B cell (primary cell): Measurements from ENCODE around the gene MUC13. TPM values are rescaled to one million over a fixed set of nuclear protein-coding genes. Genes with fewer than 3 reads are reported as not detected.

ENCODE experiments used
- ATAC-seq: fragments of 200-7000 bp; cut with Tn5 transposase; one replicate; pipeline ENCODE4 v1.10.0; 2021; ENCODE audit warnings: low read depth, mild to moderate bottlenecking, moderate number of reproducible peaks, moderate library complexity
- CTCF ChIA-PET: fragments of 350-600 bp; sonication (Branson Sonifier 250); formaldehyde crosslinking; loops from one replicate; lab custom pipeline; 2021; ENCODE audit warnings: antibody characterized with exemption, inconsistent platforms; lab: Charles Lee
- POLR2A ChIA-PET: fragments of 350-600 bp; sonication (Branson Sonifier 250); formaldehyde crosslinking; loops from one replicate; lab custom pipeline; 2021; ENCODE audit warnings: antibody characterized with exemption; lab: Charles Lee
- DNase-seq: peaks from one replicate; pipeline ENCODE4 v3.0.0; 2013
- H2AFZ ChIP-seq: 2 replicates; pipeline ENCODE4 v1.6.1; 2012; ENCODE audit warnings: mild to moderate bottlenecking, low read depth, low read length; ENCODE audit not compliant: insufficient read depth, poor library complexity, severe bottlenecking
- H3K27ac ChIP-seq, 2 donors: 1 replicate in 1 of 2; 2 replicates in 1 of 2; pipeline ENCODE4 v1.5.1; 2012 to 2013; ENCODE audit warnings: low read length in 2 of 2, mild to moderate bottlenecking in 2 of 2, moderate library complexity in 1 of 2
- H3K27me3 ChIP-seq, 4 experiments: fragments of 200-600 bp in 1 of 4; sonication (generic) in 1 of 4; replicated peaks in 1 of 4; 1 replicate in 2 of 4; 2 replicates in 2 of 4; pipeline versions ENCODE4 v1.6.1 to v1.7.0; 2013 to 2016; ENCODE audit warnings: low read length in 3 of 4, mild to moderate bottlenecking in 2 of 4, mixed read lengths in 1 of 4, moderate library complexity in 1 of 4; ENCODE audit not compliant: insufficient read depth in 4 of 4, control insufficient read depth in 3 of 4; ENCODE audit errors: control extremely low read depth in 1 of 4
- H3K36me3 ChIP-seq, 2 experiments: replicated peaks in 1 of 2; 1 replicate in 1 of 2; 2 replicates in 1 of 2; pipeline versions ENCODE4 v1.6.1 to v1.7.1; 2013; ENCODE audit warnings: low read length in 1 of 2; ENCODE audit not compliant: insufficient read depth in 2 of 2, control insufficient read depth in 1 of 2; ENCODE audit errors: control extremely low read depth in 1 of 2, extremely low read depth in 1 of 2
- H3K4me1 ChIP-seq, 2 donors: fragments of 200-600 bp in 1 of 2; sonication (generic) in 1 of 2; 1 replicate in 1 of 2; 2 replicates in 1 of 2; pipeline versions ENCODE4 v1.5.1 to v1.6.1; 2013 to 2017; ENCODE audit warnings: low read length in 2 of 2; ENCODE audit not compliant: control insufficient read depth in 2 of 2, insufficient read depth in 2 of 2
- H3K4me2 ChIP-seq: replicated peaks from 2 replicates; pipeline ENCODE3; 2012; ENCODE audit warnings: mild to moderate bottlenecking, low read depth, low read length; ENCODE audit not compliant: poor library complexity, severe bottlenecking
- H3K4me3 ChIP-seq, 5 experiments: fragments of 200-600 bp in 1 of 5; sonication (generic) in 1 of 5; 1 replicate in 3 of 5; 2 replicates in 2 of 5; pipeline versions ENCODE4 v1.5.1 to v1.7.0; 2011 to 2016; ENCODE audit warnings: low read length in 4 of 5, mild to moderate bottlenecking in 4 of 5, low read depth in 2 of 5, control low read depth in 1 of 5, moderate library complexity in 1 of 5; ENCODE audit not compliant: insufficient read depth in 1 of 5; ENCODE audit errors: control extremely low read depth in 1 of 5, extremely low read depth in 1 of 5
- H3K79me2 ChIP-seq: fragments of 200-600 bp; sonication (generic); one replicate; pipeline ENCODE4 v1.6.0; 2016; ENCODE audit warnings: low read length; ENCODE audit not compliant: control insufficient read depth, insufficient read depth
- H3K9ac ChIP-seq: fragments of 200-600 bp; sonication (generic); 2 replicates; pipeline ENCODE4 v1.6.1; 2017; ENCODE audit warnings: mild to moderate bottlenecking, low read length, moderate library complexity
- H3K9me3 ChIP-seq, 3 donors: one replicate each; pipeline versions ENCODE4 v1.6.1 to v1.7.1; 2013; ENCODE audit warnings: low read length in 2 of 3; ENCODE audit not compliant: control insufficient read depth in 2 of 3, insufficient read depth in 1 of 3; ENCODE audit errors: control extremely low read depth in 1 of 3
- H4K20me1 ChIP-seq: 2 replicates; pipeline ENCODE4 v1.6.0; 2012; ENCODE audit warnings: mild to moderate bottlenecking, low read length; ENCODE audit not compliant: insufficient read depth, control insufficient read depth, poor library complexity, severe bottlenecking
- H3K27ac Mint-ChIP-seq: one replicate; pipeline ENCODE4 v1.8.0; 2021; ENCODE audit warnings: mixed read lengths
- H3K27me3 Mint-ChIP-seq: one replicate; pipeline ENCODE4 v1.8.0; 2021; ENCODE audit warnings: mixed read lengths
- H3K4me1 Mint-ChIP-seq: one replicate; pipeline ENCODE4 v1.8.0; 2021; ENCODE audit warnings: mixed read lengths
- H3K4me3 Mint-ChIP-seq: one replicate; pipeline ENCODE4 v1.8.0; 2021; ENCODE audit warnings: mixed read lengths
- H3K9me3 Mint-ChIP-seq: one replicate; pipeline ENCODE4 v1.8.0; 2022; ENCODE audit warnings: mixed read lengths; ENCODE audit not compliant: insufficient read depth
- EZH2 ChIP-seq: IDR thresholded peaks from 2 replicates; pipeline ENCODE4 v1.6.1; 2012; ENCODE audit warnings: borderline replicate concordance, low read depth, mild to moderate bottlenecking, moderate library complexity, low read length; ENCODE audit not compliant: insufficient read depth, poor library complexity, severe bottlenecking
- WGBS: methylation state at CpG from one replicate; pipeline ENCODE4 v1.1.5; 2013; ENCODE audit warnings: missing lambda C conversion rate; ENCODE audit not compliant: insufficient coverage; 5-methylcytosine and 5-hydroxymethylcytosine counted together
- intact Hi-C: fragments of 100-400 bp; cut with micrococcal nuclease; formaldehyde crosslinking; loops from one replicate; pipeline ENCODE4 v1.10.0; 2022
- polyA plus RNA-seq: library from polyadenylated mRNA; depleted of rRNA; stranded (reverse); fragments of >200 nt; gene quantifications from 2 replicates; pipeline ENCODE4 v1.2.3, GENCODE V29; 2012
- total RNA-seq, 2 donors: library from RNA; stranded (reverse); fragments of 120-200 nt in 1 of 2; gene quantifications; 1 replicate in 1 of 2; 2 replicates in 1 of 2; pipeline versions ENCODE4 v1.2.3 to v1.2.4, GENCODE V29; 2013 to 2022
- TF ChIP-seq, protein P1 (sequence below): fragments of 200-600 bp; IDR thresholded peaks from one replicate; pipeline ENCODE4 v1.8.0; 2022; ENCODE audit warnings: antibody characterized with exemption, mild to moderate bottlenecking

MUC13 gene
- total and polyA plus RNA-seq, 2 donors (not counting 1 experiment from before 2014, with no cell fraction given): not detected

GRCh38 chr3:124885466-124886167 is 48.9 kb downstream of the MUC13 start:
- Mint-ChIP-seq H3K4me3 (peak overlapping the region; percentile 74), H3K27ac (no peak overlapping the region), H3K4me1 (peaks cover 8% of the 10 kb centered on the region), H3K9me3 (no peaks in the 10 kb centered on the region), H3K27me3 (peaks cover 56% of the 10 kb centered on the region)
- Histone ChIP-seq H2AFZ (no peak overlapping the region), H3K4me1 (peaks cover 10 to 12% of the 10 kb centered on the region in 2 donors), H3K9ac (no peak overlapping the region), H3K27me3 (peaks cover 0 to 56% (median 22%) of the 10 kb centered on the region in 4 experiments), H3K27ac (no peak overlapping the region), H3K4me2 (peak overlapping the region; percentile 97), H4K20me1 (no peaks in the 10 kb centered on the region), H3K9me3 (peaks cover 0 to 4% (median 0%) of the 10 kb centered on the region in 3 donors), H3K4me3 (no peak overlapping the region), H3K36me3 (no peaks in the 10 kb centered on the region), H3K79me2 (no peaks in the 10 kb centered on the region)
- no peak for DNase-seq
- CTCF ChIA-PET: no interaction called here
- no peak for TF ChIP-seq EZH2
- TF ChIP-seq, protein P1, sequence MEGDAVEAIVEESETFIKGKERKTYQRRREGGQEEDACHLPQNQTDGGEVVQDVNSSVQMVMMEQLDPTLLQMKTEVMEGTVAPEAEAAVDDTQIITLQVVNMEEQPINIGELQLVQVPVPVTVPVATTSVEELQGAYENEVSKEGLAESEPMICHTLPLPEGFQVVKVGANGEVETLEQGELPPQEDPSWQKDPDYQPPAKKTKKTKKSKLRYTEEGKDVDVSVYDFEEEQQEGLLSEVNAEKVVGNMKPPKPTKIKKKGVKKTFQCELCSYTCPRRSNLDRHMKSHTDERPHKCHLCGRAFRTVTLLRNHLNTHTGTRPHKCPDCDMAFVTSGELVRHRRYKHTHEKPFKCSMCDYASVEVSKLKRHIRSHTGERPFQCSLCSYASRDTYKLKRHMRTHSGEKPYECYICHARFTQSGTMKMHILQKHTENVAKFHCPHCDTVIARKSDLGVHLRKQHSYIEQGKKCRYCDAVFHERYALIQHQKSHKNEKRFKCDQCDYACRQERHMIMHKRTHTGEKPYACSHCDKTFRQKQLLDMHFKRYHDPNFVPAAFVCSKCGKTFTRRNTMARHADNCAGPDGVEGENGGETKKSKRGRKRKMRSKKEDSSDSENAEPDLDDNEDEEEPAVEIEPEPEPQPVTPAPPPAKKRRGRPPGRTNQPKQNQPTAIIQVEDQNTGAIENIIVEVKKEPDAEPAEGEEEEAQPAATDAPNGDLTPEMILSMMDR: no peak
- intact Hi-C loops: no loop called here
- no peak for ATAC-seq
- POLR2A ChIA-PET: no interaction called here
- WGBS: 37% methylated on average over 2 of the region's 17 CpGs

GRCh38 chr3:124884474-124885101 is 50.0 kb downstream of the MUC13 start:
- Histone ChIP-seq H2AFZ (no peak overlapping the region), H3K9ac (no peak overlapping the region), H3K4me3 (no peak overlapping the region), H3K9me3 (peaks cover 0 to 4% (median 0%) of the 10 kb centered on the region in 3 donors), H3K79me2 (no peaks in the 10 kb centered on the region), H3K27ac (no peak overlapping the region), H3K36me3 (no peaks in the 10 kb centered on the region), H4K20me1 (no peaks in the 10 kb centered on the region), H3K4me1 (peaks cover 10 to 12% of the 10 kb centered on the region in 2 donors), H3K27me3 (peaks cover 0 to 53% (median 22%) of the 10 kb centered on the region in 4 experiments), H3K4me2 (no peak overlapping the region)
- H3K27me3 Mint-ChIP-seq: peaks cover 57% of the 10 kb centered on the region
- no peak overlapping the region for H3K27ac Mint-ChIP-seq
- 74% methylated on average over 4 of the region's 7 CpGs for WGBS
- H3K4me3 Mint-ChIP-seq: no peak overlapping the region
- intact Hi-C loops: no loop called here
- no peaks in the 10 kb centered on the region for H3K9me3 Mint-ChIP-seq
- no peak for DNase-seq
- ChIA-PET POLR2A (interaction anchor here (0.7 kb wide), 1 partner anchor 137 kb away, joined by 3 read pairs; no protein-coding TSS in a partner anchor), CTCF (no interaction called here)
- no peak for ATAC-seq
- TF ChIP-seq, protein P1: no peak
- TF ChIP-seq EZH2: no peak
- peaks cover 8% of the 10 kb centered on the region for H3K4me1 Mint-ChIP-seq
